CD4-positive, alpha-beta T cell treated with Interferon alpha-2 for 1 hour (primary cell): ENCODE data around the gene C12orf60.

Source experiments
- DNase-seq, 2 donors: peaks; one replicate each; pipeline ENCODE4 v3.0.0-alpha.2; 2020 to 2022

The C12orf60 gene

DNA sequence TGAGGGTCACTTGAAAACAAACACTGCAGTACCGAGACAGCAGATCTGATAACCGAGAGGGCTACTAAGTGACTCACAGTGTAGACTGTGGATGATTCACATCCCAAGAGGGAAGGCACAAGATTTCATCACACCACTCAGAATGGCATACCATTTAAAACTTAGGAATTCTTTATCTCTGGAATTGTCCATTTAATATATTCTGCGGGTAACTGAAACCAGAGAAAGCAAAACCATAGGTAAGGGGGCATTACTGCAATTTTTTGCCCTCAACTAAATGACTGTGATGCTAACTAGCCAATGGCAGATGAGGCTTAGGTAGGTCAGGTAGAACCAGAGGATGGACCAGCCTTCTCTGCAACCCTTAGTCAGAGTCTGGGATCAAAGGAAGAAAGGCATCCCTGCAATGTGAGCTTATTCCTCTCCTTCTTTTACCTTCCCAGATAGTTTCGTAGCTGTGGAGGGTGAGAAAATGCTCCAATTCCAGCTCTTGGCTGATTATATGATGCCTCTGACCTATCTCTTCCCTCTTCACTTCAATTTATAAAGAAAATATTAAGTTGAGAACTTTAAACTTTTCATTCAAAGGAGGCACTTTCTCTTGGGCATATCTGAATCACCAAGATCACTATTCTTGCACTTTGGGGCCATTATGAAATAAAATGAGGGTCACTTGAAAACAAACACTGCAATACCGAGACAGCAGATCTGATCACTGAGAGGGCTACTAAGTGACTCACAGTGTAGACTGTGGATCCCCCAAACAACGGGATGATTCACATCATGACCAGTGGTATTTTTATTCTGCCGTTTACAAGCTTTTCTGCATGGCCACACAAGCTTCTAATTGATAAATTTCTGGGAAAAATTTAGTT is 33.1 kb downstream of the C12orf60 start:
- DNase-seq, result no peak

DNA sequence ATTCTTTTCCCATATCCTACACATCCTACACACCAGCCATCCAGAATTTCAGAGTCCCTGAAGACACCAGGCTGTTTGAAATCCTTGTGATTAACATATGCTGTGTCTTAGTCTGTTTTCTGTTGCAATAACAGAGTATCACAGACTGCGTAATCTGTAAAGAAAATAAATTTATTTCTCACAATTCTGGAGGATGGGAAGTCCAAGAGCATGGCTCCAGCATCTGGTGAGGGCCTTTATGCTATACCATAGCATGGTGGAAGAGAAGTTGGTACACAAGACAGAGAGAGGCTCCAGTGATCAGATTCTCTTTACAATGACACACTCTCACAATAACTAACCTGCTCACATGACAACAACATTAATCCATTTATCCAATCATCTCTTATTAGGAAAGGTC is 35.8 kb downstream of the C12orf60 start:
- no peak for DNase-seq

DNA sequence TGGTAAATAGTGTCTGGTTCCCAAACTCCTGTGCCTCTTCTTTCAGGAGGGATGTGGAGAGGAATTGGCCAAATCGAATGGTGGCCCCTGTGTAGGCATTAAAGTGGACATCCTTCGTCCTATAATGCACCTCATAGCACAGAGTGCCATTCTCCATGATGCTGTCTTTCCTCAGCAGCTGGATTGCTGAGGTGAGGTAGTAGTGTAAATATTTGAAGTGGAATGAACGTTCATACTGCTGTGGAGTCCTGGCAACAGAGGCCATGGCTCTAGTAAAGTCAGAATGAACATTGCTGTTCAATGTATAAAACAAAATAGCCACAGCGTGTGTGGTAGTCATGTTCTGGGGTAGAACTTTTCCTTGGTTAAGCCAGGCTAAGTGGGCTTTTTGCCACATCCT is 37.1 kb downstream of the C12orf60 start:
- no peak for DNase-seq

DNA sequence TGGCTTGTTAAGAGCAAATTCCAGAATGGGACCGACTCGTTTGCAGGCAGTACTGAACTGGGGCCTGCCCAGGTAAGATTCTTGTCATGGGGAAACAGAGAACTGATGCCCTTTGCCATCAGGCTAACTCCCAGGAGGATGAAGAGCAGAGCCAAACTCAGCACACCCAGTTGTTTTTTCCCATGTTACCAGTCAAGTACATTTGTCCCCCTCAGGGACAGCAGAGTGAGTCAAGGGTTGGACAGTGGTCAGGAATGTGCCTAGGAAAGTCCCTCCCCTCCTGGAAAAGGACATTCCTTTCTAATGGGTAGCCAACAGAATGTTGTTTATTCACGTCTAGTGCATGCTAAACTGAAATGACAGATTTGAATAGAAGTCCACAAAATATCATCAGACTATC is 38.3 kb downstream of the C12orf60 start:
- no peak for DNase-seq

DNA sequence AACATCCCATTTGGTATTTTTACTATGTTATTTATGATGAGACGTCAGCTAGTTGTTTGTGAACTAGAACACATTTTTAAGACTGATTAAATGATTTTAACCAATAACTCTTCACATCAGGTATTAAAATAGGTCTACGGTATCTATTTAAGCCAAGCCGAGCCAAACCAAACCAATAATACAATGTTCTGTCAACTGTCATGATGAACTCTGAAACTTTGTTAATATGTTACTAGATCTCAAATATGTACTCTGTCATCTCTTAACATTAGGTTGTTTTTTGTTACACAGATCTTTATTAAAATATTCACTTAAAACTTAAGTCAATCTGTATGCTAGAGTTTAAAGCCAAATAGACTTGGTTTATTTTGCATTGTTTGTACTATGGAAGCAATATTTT is 38.8 kb downstream of the C12orf60 start:
- no peak for DNase-seq

DNA sequence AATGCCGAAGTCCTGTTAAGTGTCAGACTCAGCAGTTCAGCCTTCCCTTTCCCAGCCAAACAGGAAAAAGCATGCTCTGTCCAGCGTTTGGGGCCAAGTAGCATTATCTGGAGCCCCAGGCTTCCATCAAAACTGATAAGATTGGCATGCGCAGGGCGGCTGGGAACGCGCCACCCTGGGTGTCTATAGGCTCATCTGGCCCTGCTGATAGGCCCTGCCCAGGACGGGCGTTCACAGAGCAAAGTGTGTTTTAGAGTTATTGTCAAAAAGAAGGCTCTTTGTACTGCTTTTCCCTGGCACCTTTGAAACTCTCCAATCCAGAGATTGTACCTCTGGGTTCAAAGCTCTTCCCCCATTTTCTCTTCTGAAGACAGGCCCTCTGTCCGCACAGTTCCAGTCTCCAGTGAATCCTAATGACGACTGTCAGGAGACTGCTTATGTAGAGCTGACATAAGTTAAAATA is 40.0 kb downstream of the C12orf60 start, which contains the start of gene ART4:
ART4 (minus strand) TSS at position 102 of the 463 bp plus-strand sequence. CDS start 413 bp downstream, outside the sequence.
- DNase-seq, result no peak

DNA sequence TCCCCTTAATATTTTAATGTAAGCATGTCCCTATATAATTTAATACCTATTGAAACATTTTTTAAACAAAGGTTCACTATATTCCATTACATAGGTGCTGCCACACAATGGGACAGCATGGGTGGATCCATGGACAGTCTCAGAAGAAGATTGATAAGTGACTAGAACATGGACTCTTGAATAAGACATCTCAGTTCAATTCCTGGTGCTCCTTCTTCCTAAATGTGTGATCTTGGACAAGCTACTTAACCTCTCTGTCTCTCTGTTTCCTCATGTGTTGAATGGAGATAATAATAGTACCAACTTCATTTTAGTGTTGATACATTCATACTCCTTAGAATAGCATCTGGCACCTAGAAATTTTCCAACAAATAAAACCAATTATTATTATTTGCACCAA is 40.9 kb downstream of the C12orf60 start:
- no peak for DNase-seq

DNA sequence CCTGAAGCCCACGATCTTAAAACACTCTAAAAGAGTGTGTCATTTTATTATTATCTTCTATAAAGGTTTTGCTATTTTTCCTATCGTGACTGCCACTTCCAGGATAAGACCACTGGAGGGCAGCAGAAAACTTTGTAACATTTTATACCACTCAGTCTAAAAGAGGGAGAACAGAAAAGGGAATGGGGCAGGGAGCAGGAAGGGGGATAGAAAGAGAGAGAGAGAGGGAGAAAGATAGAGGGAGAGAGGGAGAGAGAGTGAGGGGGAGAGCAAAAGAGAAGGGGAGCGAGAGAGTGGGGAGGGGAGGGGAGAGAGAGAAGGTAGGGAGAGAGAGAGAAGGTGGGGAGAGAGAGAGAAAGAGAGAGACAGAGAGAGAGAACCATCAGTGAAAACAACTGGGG is 41.9 kb downstream of the C12orf60 start:
- DNase-seq, result peak; percentile 52 to 72

DNA sequence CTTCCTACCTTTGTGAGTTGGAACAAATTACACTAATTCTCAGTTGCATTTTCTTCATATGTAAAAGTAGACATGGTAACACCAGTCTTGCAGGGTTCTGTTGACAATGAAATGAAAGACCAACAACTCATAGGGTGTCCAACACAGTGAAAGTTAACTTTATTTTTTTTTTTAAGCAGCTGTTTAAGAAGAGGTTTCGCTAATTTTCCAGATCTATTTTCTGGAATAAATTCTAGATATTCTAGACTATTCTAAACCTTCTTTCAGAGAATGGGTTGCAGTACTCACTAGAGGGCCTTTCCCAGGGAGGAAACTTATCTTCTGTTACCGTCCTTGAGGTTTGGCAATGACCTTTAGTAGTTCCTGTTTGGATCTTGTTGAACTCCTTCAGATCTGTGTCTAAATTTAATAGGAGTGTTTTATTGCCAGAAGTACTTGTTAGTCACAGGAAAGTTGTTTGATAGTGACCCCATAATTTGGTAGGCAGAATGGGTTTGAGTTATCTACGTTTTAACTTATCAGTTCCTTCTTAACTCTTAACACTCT is 42.6 kb downstream of the C12orf60 start:
- no peak for DNase-seq

DNA sequence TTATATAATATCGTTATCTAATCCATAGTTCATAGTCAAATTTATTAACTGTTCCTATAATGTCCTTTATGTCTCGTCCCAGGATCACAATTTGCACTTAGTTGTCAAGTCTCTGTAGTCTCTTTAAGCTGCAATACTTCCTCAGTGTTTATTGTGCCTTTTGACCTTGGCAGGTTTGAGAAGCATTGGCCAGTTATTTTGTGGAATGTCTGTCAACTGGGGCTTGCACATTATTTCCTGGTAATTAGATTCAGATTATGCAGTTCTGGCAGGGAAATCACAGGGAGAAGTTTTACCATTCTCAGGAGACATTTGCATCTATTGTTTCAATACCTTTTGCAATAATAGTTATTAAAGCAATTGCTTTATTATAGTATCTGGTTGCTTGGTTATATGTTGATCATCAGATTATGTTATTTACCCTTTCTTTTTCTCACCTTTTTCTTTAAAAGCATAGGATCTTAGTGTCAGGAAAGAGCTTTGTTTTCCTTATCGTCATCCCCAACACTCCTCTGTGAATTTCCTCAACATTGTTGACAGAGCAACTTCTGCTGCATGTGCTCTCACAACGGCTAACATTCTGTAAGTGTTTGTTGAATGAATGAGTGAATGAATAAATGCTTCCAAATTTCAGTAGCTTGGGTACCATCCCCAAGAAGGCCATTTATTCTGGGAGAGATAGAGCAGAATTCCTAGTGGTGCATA is 43.6 kb downstream of the C12orf60 start:
- DNase-seq, result no peak

DNA sequence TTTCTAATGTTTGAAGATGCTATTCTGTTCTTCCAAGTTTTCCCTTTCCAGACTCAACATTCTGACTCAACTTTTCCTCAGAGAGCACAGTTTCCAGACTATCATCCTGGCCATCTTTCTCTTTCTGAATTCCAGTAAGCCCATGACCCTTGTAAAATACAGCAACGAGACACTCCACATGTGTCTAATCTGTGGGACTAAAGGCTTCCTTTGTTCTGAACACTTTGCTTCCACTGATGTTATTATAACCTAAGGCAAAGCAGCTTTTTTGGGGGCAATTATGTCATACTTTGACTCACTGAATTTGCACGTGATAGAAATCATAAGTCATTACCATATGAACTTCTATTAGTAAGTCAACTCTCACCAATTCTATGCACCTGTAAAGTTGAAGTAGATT is 46.2 kb downstream of the C12orf60 start:
- no peak for DNase-seq

DNA sequence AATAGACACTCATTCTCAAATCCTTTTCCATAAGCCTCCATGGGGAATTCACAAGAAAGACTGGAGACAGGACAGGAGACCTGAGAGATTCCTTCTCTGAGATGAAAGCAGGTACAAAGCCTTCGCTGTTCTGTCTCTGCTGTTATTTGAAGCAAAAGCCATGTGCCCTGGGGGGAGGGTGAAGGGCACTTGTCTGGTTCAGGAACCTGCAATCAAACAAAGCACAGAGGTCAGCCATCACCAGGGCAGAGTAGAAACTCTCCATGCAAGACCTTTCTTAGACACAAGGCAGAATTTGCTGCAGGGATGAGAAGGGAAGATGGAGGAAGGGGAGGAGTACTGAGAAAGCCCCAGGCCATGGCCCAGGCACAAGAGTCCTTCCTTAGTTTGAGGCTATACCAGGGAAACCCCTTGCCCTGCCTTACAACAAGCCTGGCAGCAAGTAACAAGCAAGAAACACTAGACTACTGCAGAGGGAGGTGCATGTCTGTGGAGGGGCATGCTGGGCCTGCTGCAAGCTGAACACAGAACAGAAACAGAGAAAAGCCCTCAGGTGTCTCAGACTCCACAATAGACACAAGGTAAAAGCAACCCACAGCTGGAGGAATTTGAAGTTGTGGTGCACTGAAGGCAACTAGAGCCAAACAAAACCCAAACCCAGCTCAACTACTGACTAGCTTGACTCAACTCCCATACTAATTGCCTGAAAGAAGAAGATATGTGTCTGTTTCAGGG is 47.6 kb downstream of the C12orf60 start:
- DNase-seq, result no peak

DNA sequence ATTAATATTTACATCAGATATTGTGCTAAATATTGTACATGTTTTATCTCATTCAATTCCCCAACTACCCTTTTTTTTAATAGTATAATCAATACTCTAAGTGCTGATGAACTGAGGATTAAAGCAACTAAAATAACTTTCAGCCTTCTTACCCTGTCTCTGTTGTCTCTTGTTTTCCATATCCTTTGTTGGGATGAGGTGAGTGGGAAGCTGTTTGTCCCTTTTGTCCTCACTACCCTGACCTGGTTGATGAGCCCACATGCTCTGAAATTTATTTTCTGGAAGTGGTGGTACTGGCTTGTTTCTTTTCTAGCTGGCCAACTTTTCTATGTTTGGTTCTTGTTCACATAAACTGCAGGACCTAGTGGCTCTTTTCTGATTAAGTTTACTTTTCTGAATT is 49.4 kb downstream of the C12orf60 start:
- DNase-seq, result no peak

DNA sequence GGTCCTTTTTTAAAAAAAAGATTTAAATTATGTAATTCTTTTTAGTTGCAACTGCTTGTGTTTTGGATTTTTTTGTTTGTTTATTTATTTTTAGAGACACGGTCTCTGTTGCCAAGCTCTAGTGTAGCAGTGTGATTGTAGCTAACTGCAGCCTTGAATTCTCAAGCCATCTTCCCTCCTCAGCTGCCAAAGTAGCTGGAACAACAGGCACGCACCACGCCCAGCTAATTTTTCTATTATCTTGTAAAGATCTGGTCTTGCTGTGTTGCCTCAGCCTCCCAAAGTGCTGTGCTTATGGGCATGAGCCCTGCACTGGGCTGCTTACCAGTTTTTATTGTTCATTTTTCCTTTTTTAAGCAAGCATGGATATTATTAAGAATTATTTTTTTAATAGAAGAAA is 50.5 kb downstream of the C12orf60 start:
- DNase-seq, result no peak

DNA sequence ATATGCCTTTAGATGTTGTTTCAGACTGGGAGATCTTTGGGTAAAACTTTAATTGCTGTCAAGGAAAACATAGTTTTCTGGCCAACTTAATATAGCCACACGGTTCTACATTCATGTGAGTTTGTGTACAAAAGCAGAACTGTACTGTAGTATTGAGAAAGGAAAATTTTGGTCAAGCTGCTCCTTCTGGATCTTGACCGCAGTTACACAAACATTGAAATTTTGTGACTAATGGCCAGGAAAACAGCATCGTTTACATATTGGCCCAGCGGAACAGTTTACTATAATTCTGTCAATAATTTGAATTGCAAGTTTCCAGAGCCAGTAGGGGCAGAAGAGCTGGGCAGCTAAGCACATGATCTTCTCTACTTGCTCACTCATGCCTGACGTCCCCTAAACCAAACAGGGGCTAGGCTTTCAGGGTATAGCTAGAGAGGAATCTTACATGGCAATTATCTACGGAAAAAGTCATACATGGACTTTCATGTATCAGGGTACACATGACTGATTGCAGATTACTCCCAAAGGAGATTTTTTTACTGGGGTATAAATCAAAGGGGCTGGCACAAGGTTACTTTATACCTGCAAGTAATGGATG is 51.2 kb downstream of the C12orf60 start:
- no peak for DNase-seq

DNA sequence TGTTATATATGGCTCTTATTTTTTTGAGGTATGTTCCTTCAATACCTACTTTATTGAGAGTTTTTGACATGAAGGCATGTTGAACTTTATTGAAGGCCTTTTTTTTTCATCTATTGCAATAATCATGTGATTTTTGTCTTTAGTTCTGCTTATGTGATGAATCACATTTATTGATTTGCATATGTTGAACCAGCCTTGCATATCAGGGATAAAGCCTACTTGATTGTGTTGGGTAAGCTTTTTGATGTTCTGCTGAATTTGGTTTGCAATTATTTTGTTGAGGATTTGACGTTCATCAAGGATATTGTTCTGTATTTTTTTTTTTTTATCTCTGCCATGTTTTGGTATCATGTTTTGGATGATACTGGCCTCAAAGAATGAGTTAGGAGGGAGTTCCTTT is 55.0 kb downstream of the C12orf60 start:
- no peak for DNase-seq

DNA sequence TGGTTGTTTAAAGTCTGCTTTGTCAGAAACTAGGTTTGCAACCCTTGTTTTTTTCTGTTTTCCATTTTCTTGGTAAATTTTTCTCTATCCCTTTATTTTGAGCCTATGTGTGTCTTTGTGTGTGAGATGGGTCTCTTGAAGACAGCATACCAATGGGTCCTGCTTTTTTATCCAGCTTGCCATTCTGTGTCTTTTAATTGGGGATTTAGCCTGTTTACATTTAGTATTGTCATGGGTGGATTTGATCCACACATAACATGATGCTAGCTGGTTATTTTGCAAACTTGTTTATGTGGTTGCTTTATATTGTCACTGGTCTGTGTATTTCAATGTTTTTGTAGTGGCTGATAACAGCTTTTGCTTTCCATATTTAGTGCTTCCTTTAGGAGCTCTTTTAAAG is 57.0 kb downstream of the C12orf60 start:
- no peak for DNase-seq

DNA sequence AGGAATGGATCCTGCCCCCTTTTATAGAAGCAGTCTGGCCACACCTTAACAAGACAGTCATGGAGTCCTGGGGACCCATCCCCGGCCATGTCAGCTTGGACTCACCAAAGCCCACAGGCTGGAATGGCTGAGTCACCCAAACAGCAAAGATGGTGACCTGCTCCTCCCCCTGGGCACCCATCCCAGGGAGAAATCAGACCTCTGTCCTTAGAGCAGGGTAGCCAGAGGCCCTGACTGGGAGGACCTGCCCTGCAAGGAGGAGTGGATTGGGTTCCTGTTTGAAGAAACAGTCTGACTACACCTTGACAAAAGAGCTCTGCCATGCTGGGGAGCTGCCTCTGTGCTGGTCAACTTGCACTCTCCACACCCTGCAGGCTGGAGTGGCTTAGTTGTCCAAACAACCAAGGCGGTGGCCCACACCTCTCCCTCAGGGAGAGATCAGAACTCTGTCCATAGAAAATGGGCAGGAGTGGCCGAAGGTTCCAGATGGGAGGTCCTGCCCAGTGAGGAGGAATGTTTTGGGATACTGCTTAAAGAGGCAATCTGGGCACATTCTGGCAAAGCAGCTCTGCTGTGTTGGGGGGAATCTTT is 65.5 kb downstream of the C12orf60 start:
- no peak for DNase-seq

DNA sequence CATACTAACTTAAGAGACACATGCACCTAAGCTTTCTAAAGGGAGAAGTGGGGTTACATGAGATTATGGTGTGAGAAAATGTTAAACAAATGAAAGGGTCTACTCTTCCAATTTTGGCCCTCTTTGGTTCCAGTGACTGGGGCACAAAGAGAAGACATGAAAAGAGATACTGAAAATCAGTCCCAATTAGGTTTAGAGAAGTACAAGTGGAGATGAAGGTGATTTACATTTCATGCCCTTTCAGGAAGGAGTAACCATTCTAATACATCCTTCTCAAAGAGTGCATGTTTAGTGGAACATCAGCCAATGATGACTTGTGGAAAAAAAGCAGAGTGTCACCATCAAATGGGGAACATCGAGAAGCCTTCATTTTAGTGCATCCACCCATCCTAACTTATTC is 67.8 kb downstream of the C12orf60 start:
- DNase-seq, result no peak

DNA sequence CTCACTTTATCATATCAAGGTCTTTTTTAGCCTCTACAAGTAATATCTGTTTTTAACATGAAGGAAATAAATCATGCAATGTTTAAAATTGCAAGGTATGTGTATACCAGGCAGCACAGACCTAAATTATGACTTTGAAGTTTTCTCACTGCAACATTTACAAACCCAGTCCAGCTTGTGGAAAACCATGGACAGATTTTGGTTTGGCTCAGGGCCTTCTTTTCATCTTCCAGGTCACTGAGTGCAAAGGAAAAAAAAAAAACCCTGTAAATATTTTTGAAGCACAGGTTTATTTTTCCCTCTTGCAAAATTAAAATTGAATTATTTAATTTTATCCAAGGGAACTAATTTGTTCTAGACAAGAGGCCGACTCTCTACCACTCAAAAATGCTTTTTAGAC is 68.4 kb downstream of the C12orf60 start:
- DNase-seq, result no peak

DNA sequence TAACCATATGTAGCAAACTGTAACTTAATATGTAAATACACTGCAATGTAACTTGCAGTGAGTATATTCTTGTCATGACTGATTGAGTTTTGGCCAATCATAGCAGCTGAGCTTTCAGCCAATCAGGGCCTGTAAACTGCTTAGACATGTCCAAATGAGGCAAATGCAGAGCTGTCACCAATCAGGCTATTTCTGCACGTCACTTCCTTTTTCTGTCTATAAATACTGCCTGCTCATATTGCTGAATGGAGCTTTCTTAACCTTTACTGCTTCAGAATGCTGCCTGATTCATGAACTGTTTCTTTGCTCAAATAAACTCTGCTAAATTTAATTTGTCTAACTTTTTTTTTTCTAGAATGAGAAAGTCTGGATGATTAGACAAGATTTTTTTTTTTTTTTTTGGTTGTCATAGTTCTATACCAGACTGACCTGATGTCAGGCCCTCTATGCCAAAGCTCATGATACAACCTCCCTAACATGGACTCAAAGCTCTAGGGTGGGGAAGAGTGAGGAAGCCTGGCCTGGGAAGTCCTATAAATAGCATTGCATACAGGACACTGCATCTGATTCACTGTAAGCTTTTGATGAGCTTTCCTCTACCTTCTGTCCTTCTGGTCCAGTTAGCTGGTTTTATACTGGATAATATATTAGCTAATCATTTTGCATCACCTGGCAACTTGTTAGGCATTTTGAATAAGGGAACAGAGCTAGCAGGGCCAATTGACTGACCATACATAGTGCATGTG is 70.1 kb downstream of the C12orf60 start:
- no peak for DNase-seq
